D341Med (cell line): Measurements from ENCODE around the gene STK24.
"Not testable (repeated sequence)": the region's sequence is repeated elsewhere in the genome, so short reads cannot be mapped to it uniquely, and the experiment has no call there.

Experiments
- DNase-seq: peaks from one replicate; pipeline ENCODE4 v3.0.0; 2012; ENCODE audit warnings: low spot score

STK24 gene

DNA sequence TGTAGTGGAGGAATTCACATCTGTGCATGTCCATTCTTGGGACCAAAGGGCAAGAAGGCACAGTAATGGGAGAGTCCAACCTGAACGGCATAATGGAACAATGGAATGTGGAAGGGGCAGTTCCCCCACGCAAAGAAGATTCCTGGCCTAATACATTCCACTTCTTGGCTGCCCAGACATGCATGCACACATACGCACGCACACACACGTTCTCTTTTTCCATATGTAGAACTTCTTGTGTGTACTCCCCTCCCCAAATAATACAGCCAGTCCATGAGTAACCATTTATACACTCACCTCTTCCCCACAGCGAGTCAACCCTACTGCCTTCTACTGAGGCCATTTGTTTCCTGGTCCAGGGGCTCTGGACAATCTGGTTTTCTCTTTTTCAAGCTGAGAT is 6.0 kb upstream of the STK24 start:
- DNase-seq, result no peak

- DNase-seq, result no peak
Observed at GRCh38 chr13:98581971-98582702, 5.2 kb upstream of the STK24 start.

- DNase-seq, result no peak
Observed at GRCh38 chr13:98581381-98581780, 4.5 kb upstream of the STK24 start.

- DNase-seq, result no peak
Observed at GRCh38 chr13:98580420-98580819, 3.5 kb upstream of the STK24 start.

DNA sequence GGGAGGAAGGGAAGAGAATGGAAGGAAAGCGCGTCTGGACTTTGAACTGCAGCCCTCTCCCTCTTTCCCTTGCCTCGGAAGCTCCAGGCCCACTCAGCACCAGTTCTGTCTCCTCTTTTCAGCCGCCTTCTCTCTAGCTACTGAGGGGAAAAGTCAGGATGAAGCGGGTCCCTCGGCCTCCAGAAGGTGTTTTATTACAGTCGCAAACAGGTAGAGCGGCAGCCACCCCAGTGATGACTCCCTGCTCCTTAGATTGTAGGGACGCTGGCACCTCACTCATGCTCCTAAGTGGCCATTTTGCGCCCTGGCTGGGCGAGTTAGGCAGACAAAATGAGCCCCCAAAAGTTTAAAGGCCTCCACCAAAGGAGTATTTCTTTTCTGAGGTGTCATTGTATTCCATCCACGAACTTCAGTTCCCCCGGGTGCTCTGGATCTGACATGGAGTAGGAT is 954 bp upstream of the STK24 start:
- no peak for DNase-seq

GRCh38 chr13:98576200-98576945 is 534 bp downstream of the STK24 start:
- DNase-seq, result peak; percentile 72

GRCh38 chr13:98575904-98576199 is 1.1 kb downstream of the STK24 start:
- DNase-seq, result no peak

GRCh38 chr13:98575009-98575903 is 1.7 kb downstream of the STK24 start:
- DNase-seq, result no peak

DNA sequence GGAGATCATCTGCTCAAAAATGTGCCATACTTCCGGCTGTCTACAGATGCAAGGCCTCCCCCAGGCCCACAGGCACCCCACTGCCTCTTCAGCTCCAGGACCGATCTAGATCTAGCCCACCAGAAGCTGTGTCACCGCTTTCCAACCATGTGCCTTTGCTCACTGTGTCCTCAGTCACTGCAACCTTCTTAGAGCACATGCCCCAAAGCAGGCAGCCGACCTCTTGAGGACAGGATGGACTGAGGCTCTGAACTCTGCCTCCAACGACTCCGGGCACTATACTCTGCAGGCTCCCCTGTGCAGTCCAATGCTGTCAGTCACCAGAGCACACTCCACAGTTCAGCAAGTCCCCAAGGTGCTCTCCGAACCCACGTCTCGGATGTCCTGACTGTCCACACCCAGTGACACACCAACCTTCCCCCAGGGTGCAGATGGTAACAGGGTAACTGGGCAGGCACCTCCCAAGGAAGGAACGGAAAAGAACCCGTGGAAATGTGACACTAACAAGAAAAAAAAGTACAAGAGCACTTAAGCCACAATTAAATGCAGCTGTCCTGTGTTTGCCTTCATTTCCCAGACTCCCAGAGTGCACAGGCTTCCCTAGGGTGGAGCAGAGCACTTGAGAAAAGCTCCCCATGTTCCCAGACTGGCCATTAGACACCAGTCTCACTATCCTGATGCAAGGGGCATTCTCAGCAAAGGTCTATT is 4.8 kb downstream of the STK24 start:
- DNase-seq, result no peak

DNA sequence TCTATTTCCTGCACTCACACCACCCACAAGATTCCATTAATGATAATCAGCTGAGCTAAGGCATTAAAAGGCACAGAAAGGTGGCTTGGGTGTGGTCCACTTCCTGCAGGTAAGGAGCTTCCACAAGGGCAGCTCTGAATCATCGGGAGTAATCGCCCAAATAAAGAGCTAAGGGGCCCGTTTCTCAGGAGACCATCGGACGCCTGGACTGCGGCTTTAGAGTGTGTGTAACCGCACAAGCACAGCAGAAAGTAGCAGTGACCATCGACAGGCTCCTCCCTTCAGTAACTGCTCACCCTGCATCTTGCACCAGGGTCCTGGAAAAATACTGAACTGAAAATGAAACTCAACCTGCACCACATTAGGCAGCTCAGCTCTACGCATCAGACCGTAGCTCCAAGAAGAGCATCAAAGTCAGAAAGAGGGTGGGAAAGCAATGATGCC is 6.0 kb downstream of the STK24 start:
- no peak for DNase-seq

GRCh38 chr13:98569494-98570367 is 7.2 kb downstream of the STK24 start:
- DNase-seq, result not testable (repeated sequence)

DNA sequence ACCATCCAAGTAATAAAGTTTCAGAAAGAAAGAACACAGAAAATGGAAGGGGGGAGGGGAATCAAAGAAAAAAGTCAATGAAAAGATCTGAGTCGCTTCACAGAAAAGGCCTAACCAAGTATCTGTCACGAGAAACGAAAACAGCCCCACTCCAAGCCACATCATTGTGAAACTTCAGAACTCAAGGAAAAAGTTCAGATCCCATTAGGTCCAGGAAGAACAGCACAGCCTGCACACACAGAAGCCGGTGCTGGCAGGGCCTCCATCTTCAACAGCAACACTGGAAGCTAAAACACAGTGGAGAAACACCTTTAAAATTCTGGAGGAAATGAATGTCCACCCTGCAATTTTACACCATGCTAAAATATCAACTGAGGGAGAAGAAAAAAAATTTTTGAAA is 8.0 kb downstream of the STK24 start:
- no peak for DNase-seq

DNA sequence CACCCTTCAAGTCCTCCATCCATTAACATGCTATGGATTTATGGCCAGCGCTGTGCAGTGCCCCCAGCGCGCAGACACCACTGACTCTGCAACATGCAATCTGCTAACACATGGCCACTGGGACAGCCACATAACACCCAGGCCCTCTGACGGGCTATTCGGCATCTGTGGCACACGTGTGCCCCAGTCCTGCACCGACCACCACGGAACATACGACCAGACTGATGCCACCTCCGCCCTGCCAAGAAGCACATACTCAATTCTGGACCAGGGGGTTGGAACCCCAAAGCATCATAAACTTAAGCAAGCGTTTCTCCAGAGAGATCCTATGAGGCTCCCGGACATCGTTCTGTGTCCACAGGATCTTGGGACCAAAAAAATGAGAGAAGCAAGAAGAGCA is 9.8 kb downstream of the STK24 start:
- no peak for DNase-seq

DNA sequence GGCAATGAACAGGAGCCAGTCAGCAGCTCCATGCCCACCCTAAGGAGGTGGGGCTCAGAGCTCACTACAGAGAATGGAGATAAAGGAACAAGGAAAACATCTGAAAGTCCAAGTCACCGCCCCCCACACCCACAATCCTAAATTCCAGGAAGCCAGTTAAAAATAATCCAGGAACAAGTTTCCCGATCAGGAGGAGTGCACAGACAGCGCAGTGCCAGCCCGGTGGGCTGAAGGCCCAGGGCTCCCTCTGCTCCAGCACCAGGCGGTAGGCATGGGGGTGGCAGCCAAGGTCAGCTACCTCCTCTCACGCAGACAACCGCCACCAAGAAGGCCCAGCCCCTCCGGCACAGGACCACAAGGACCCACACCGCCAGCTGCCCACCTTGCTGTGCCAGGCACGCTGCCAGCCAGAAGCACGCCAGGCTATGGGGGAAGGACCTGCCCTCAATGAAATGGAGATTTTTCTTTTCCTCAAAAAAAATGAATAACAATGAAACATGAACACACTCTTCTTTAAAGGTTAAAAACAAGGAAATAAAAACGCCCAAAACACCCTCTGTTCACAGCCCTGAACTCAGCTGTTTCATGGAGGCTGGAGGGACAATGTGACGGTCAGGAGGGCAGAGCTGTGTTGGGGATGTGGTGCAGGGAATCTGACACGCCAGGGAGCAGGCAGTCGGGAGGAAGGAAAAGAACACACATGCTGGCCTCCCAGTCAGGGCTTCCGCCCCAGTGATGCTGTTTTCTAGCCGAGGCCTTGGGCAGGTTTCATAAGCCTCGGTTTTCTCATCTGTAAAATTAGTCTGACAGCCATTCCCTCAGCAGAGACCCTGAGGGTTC is 11.0 kb downstream of the STK24 start:
- DNase-seq, result no peak

DNA sequence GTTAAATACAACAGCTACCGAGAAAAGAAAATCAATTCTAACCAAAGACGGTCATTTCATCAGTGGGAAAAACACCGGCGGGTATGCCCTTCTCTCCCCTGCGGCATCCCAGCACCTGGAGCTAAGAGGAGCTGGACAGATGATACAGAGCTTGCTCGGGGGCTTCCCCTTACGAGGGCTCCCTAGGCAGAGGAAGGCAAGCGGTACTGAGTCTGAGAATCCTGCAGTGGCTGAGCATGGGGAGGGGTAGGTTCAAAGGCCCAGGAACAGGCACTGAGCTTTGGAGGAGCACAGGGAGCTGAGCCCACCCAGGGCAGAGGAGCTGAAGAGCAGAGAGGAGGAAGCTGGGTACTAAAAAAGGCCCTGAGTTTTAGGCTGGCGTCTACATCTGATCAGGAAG is 12.7 kb downstream of the STK24 start:
- no peak for DNase-seq

DNA sequence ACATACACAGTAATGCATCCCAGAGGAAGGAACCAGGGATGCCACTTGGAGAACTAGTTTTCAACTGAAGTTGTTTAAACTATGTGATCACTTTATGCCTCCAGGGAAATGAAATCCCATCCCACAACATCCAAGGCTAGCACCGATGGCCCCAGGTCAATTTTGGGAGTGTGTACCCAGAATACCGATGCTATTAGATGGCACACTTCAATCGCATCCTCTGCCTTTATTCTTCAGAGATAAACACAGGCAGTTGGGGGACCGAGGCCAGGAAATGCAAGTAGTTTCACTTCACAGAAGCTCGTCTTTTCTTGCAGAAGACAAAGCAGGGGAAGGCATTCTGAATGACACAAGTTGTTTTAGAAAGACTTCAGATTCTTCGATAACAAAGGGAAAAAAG is 13.8 kb downstream of the STK24 start:
- no peak for DNase-seq

DNA sequence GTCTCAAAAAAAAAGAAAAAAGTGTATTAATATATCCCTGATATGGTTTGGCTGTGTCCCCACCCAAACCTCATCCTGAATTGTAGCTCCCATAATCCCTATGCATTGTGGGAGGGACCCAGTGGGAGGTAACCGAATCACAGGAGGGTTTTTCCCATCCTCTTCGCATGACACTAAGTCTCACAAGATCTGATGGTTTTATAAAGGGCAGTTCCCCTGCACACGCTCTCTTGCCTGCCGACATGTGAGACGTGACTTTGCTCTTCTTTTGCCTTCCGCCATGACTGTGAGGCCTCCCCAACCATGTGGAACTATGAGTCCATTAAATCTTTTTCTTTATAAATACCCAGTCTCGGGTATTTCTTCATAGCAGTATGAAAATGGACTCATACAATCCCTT is 17.7 kb downstream of the STK24 start:
- no peak for DNase-seq

DNA sequence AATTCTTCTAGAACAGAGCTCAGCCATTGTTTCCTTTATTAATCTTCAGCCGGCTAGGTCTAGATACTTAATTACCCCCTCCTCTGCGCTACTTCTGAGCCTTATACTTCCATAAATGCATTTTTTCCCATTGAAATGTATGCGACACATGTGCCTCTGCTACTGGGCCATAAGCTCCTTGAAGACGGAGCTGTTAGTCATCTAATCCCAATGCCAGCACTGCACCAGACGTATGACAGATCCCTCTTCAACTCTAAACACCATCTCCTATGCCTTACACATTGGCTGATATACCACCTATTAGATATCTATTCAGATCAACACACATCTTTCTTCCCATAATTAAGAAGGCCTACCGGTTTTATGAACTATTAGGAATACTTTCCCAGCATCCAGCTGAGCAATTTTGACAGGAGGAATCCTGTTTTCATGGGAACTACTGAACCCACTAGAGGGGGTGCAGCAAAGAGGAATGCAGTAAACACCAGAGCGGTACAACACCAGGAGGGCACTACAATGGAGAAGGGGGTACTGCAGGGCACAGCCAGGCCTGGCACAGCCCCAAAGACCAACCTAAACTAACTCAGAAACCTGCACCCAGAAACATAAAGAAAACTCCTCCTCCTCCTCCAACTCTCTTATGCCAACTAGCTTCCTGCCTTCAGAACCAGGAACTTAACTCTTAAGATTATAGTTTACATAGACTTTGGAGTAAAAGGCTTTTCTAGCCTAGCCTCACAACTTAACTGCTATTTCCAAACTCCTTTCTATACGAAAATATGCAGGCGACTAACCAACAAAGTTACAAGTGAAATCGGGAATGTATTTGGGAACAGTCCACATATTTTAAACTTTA is 18.7 kb downstream of the STK24 start:
- peak; percentile 54 for DNase-seq

GRCh38 chr13:98556968-98557631 is 19.8 kb downstream of the STK24 start:
- DNase-seq, result no peak
